CD4-positive, CD25-positive, alpha-beta regulatory T cell (primary cell): ENCODE measurements around the gene NBR1. TPM values are rescaled to one million over a fixed set of nuclear protein-coding genes. Genes with fewer than 3 reads are reported as not detected.
A peak's percentile ranks its signal among the peaks of the same experiment; 100 is the strongest.
"Not testable (repeated sequence)": the region's sequence is repeated elsewhere in the genome, so short reads cannot be mapped to it uniquely, and the experiment has no call there.

Experiments
- ATAC-seq, 2 donors: fragments of 150-1000 bp; cut with Tn5 transposase; one replicate each; pipeline ENCODE4 v1.10.0; 2021; ENCODE audit warnings: low read depth in 2 of 2, moderate number of reproducible peaks in 2 of 2, moderate library complexity in 1 of 2
- DNase-seq, 3 donors: peaks; one replicate each; pipeline versions ENCODE4 v3.0.0 to v3.0.0-alpha.2; 2012 to 2022; ENCODE audit warnings: mixed read lengths in 1 of 3
- H3K27ac ChIP-seq: one replicate; pipeline ENCODE4 v1.7.0; 2013; ENCODE audit warnings: mild to moderate bottlenecking, low read length; ENCODE audit not compliant: insufficient read depth, poor library complexity, severe bottlenecking
- H3K27me3 ChIP-seq: one replicate; pipeline ENCODE4 v1.7.0; 2013; ENCODE audit warnings: low read length; ENCODE audit not compliant: control insufficient read depth, insufficient read depth
- H3K36me3 ChIP-seq: one replicate; pipeline ENCODE4 v1.7.0; 2013; ENCODE audit warnings: mild to moderate bottlenecking, low read length, moderate library complexity; ENCODE audit not compliant: control insufficient read depth, insufficient read depth
- H3K4me1 ChIP-seq: 2 replicates; pipeline ENCODE4 v1.7.0; 2013; ENCODE audit warnings: mild to moderate bottlenecking, low read length; ENCODE audit not compliant: insufficient read depth, control insufficient read depth, poor library complexity, severe bottlenecking
- H3K4me3 ChIP-seq: one replicate; pipeline ENCODE4 v1.7.0; 2013; ENCODE audit warnings: low read depth, mild to moderate bottlenecking, low read length, moderate library complexity
- H3K9me3 ChIP-seq, 2 experiments: 1 replicate in 1 of 2; 2 replicates in 1 of 2; pipeline ENCODE4 v1.7.0; 2013; ENCODE audit warnings: low read length in 2 of 2, mild to moderate bottlenecking in 1 of 2, moderate library complexity in 1 of 2; ENCODE audit not compliant: control insufficient read depth in 2 of 2
- H3K27ac Mint-ChIP-seq, 3 donors: one replicate each; pipeline ENCODE4 v1.8.0; 2020 to 2022; ENCODE audit warnings: mild to moderate bottlenecking in 3 of 3, mixed read lengths in 3 of 3, moderate library complexity in 2 of 3
- H3K27me3 Mint-ChIP-seq: one replicate; pipeline ENCODE4 v1.8.0; 2022; ENCODE audit warnings: mild to moderate bottlenecking, mixed read lengths
- H3K36me3 Mint-ChIP-seq: one replicate; pipeline ENCODE4 v1.8.0; 2020; ENCODE audit warnings: mixed read lengths
- H3K4me1 Mint-ChIP-seq, 4 donors: one replicate each; pipeline ENCODE4 v1.8.0; 2020 to 2022; ENCODE audit warnings: mixed read lengths in 4 of 4, mild to moderate bottlenecking in 1 of 4
- H3K4me3 Mint-ChIP-seq, 4 donors: one replicate each; pipeline ENCODE4 v1.8.0; 2020 to 2022; ENCODE audit warnings: mild to moderate bottlenecking in 4 of 4, mixed read lengths in 4 of 4, moderate library complexity in 3 of 4
- H3K9me3 Mint-ChIP-seq, 7 donors: one replicate each; pipeline ENCODE4 v1.8.0; 2020 to 2022; ENCODE audit warnings: mixed read lengths in 7 of 7, mild to moderate bottlenecking in 3 of 7, moderate library complexity in 2 of 7
- polyA plus RNA-seq, 4 donors: library from polyadenylated mRNA; unstranded; fragments of 300-500 nt; fragmentation: Illumina TruSeq; gene quantifications; one replicate each; pipeline ENCODE4 v1.2.3, GENCODE V29; 2021
- total RNA-seq: library from RNA; stranded (reverse); gene quantifications from one replicate; pipeline ENCODE4 v1.2.3, GENCODE V29; 2022

NBR1 gene
- total and polyA plus RNA-seq, 5 donors from 2014 or later = 65.0 to 104 (median 94.6) TPM

- peak overlapping the region in 2 of 4 donors; percentile 35 for H3K4me3 Mint-ChIP-seq
- no peak for ATAC-seq
Measured at GRCh38 chr17:43217614-43218087, 46.6 kb downstream of the NBR1 start.

DNA sequence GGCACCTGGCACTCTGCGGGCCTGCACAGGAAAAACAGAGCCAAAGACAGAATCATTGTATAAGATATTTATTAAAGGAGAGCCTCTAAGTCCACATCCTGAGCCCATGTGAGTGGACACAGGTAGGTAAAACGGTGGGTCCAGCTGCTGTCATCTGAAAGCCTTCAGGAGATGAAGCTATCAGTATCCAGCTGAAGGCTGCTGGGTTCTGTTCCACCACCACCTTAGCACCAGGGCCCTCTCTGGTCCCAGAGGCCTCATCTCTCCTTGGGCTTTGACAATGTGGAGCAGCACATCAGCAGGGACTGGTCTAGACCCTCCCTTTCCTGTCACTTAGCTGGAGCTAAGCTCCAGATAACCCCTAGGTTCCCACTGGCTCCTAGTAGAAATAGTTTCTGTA lies 48.0 kb downstream of the NBR1 start:
- DNase-seq = no peak
- Mint-ChIP-seq H3K27me3 (no peaks in the 10 kb centered on the region), H3K36me3 (peaks cover 33% of the 10 kb centered on the region), H3K4me3 (no peak overlapping the region), H3K4me1 (peaks cover 0 to 22% (median 16%) of the 10 kb centered on the region in 4 donors), H3K27ac (no peak overlapping the region), H3K9me3 (no peaks in the 10 kb centered on the region)
- ATAC-seq = no peak
- H3K36me3 ChIP-seq = peaks cover 8% of the 10 kb centered on the region
- H3K27ac ChIP-seq = no peak overlapping the region
- H3K4me1 ChIP-seq = no peaks in the 10 kb centered on the region
- no peaks in the 10 kb centered on the region for H3K27me3 ChIP-seq
- H3K9me3 ChIP-seq = no peaks in the 10 kb centered on the region
- H3K4me3 ChIP-seq = no peak overlapping the region

More at GRCh38 chr17:43217614-43218087, 46.6 kb downstream of the NBR1 start:
- DNase-seq = peak in 1 of 3 donors; percentile 17
- Histone ChIP-seq H3K27ac (no peak overlapping the region), H3K36me3 (peaks cover 8% of the 10 kb centered on the region), H3K27me3 (no peaks in the 10 kb centered on the region), H3K9me3 (no peaks in the 10 kb centered on the region), H3K4me3 (no peak overlapping the region), H3K4me1 (peaks cover 8% of the 10 kb centered on the region)
- H3K27ac Mint-ChIP-seq = peak overlapping the region in 2 of 3 donors; percentile 8 to 15
- H3K4me1 Mint-ChIP-seq = peaks cover 3 to 35% (median 21%) of the 10 kb centered on the region in 4 donors
- no peaks in the 10 kb centered on the region for H3K27me3 Mint-ChIP-seq
- peaks cover 29% of the 10 kb centered on the region for H3K36me3 Mint-ChIP-seq
- no peaks in the 10 kb centered on the region for H3K9me3 Mint-ChIP-seq

- no peak for ATAC-seq
- no peak overlapping the region for H3K27ac ChIP-seq
- Mint-ChIP-seq H3K4me3 (no peak overlapping the region), H3K27ac (no peak overlapping the region), H3K27me3 (no peaks in the 10 kb centered on the region), H3K4me1 (peaks cover 0 to 22% (median 16%) of the 10 kb centered on the region in 4 donors), H3K36me3 (peaks cover 36% of the 10 kb centered on the region), H3K9me3 (no peaks in the 10 kb centered on the region)
- H3K4me1 ChIP-seq = no peaks in the 10 kb centered on the region
- no peak overlapping the region for H3K4me3 ChIP-seq
- H3K9me3 ChIP-seq = no peaks in the 10 kb centered on the region
- H3K36me3 ChIP-seq = peaks cover 8% of the 10 kb centered on the region
- H3K27me3 ChIP-seq = no peaks in the 10 kb centered on the region
- DNase-seq = no peak
Measured at GRCh38 chr17:43219746-43220380, 48.8 kb downstream of the NBR1 start.

- H3K4me1 Mint-ChIP-seq = peaks cover 0 to 21% (median 14%) of the 10 kb centered on the region in 4 donors
- H3K36me3 ChIP-seq = peaks cover 8% of the 10 kb centered on the region
- H3K9me3 Mint-ChIP-seq = no peaks in the 10 kb centered on the region
- H3K27me3 Mint-ChIP-seq = no peaks in the 10 kb centered on the region
- no peak overlapping the region for H3K27ac ChIP-seq
- DNase-seq = no peak
- no peaks in the 10 kb centered on the region for H3K9me3 ChIP-seq
- no peaks in the 10 kb centered on the region for H3K4me1 ChIP-seq
- no peak for ATAC-seq
- no peak overlapping the region for H3K4me3 ChIP-seq
- H3K27me3 ChIP-seq = no peaks in the 10 kb centered on the region
- peak overlapping the region in 1 of 3 donors; percentile 4 for H3K27ac Mint-ChIP-seq
- H3K36me3 Mint-ChIP-seq = peaks cover 32% of the 10 kb centered on the region
- H3K4me3 Mint-ChIP-seq = no peak overlapping the region
Measured at GRCh38 chr17:43220511-43221125, 49.6 kb downstream of the NBR1 start.

DNA sequence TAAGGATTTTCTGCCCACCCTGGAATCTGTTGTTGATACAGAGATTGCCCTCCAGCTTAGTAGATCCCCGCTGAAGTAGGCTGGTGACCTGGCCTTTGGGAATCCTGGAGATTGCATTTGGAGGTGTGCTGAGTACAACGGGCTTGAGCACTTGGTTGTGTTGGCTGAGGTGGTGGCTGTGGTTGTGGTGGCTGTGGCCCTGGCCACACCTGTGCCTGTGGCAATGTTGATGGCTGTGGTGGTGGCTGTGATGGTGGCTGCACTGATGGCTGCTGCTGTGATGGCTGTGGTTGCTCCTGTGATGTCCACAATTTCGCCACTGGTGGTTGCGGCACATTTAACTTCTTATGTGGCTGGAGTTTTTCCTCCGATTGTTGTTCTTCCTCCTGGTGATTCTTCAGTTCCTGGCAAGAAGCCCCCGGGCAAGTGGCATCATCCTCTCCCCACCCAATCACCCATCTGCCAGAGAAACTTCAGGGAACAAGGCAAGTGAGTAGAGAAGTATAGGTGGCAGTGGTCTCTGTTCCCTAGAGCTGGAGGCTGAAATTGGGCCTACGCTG lies 53.2 kb downstream of the NBR1 start:
- no peak for DNase-seq

GRCh38 chr17:43226393-43226792 lies 55.4 kb downstream of the NBR1 start:
- ATAC-seq (no peak), DNase-seq (no peak)
- Histone ChIP-seq H3K27me3 (no peaks in the 10 kb centered on the region), H3K4me3 (no peak overlapping the region), H3K27ac (no peak overlapping the region), H3K4me1 (no peaks in the 10 kb centered on the region), H3K36me3 (no peaks in the 10 kb centered on the region), H3K9me3 (no peaks in the 10 kb centered on the region)
- Mint-ChIP-seq H3K4me1 (peaks cover 0 to 2% (median 0%) of the 10 kb centered on the region in 4 donors), H3K9me3 (no peaks in the 10 kb centered on the region), H3K36me3 (peaks cover 7% of the 10 kb centered on the region), H3K4me3 (no peak overlapping the region), H3K27me3 (no peaks in the 10 kb centered on the region), H3K27ac (no peak overlapping the region)

More for the DNA sequence above, 53.2 kb downstream of the NBR1 start:
- Histone ChIP-seq H3K27ac (no peak overlapping the region), H3K27me3 (no peaks in the 10 kb centered on the region), H3K9me3 (no peaks in the 10 kb centered on the region), H3K4me3 (no peak overlapping the region), H3K4me1 (no peaks in the 10 kb centered on the region), H3K36me3 (no peaks in the 10 kb centered on the region)
- Mint-ChIP-seq H3K27ac (no peak overlapping the region), H3K27me3 (no peaks in the 10 kb centered on the region), H3K4me1 (peaks cover 0 to 7% (median 2%) of the 10 kb centered on the region in 4 donors), H3K4me3 (no peak overlapping the region), H3K36me3 (peaks cover 11% of the 10 kb centered on the region), H3K9me3 (no peaks in the 10 kb centered on the region)
- no peak for ATAC-seq

DNA sequence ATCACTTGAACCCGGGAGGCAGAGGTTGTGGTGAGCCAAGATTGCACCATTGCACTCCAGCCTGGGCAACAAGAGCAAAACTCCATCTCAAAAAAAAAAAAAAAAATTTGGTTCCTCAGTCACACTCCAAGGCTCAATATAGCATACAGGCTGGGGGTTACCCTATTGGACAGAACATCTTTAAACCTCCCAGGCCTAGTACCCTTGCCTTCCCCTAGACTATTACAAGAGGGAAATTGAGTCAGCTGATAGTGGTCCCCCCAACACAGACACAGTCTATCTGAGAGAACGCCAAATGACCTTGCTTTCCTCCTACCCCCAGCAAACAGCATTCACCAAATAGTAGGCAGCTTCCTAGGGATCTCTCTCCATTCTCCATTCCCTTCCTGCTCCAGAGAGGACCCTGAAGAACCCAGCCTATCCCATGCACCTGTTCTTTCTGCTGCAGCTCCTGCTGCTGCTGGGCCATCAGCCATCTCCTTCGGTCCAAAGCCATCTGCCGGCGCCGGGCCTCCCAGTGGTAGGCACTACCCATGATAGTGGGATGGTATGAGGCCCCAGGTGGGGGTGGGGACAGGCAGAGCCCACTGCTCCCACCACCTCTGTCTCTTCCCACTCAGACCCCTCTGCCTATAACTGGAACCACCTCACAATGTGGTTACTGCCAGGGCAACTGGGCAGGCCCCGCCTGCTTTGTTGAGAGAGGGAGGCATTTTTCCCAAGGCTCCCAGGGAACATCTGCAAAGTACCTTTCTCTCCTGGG lies 57.2 kb downstream of the NBR1 start, which contains the start of gene CCDC200:
Gene CCDC200 (minus strand): TSS at position 604 of the 763 bp plus-strand sequence. CDS start 69 bp downstream, at position 535.
- not testable (repeated sequence) for H3K4me3 ChIP-seq, H3K27me3 ChIP-seq, H3K36me3 ChIP-seq, H3K9me3 ChIP-seq, H3K27me3 Mint-ChIP-seq, H3K4me1 ChIP-seq, H3K4me3 Mint-ChIP-seq, H3K36me3 Mint-ChIP-seq, H3K9me3 Mint-ChIP-seq, ATAC-seq, H3K27ac Mint-ChIP-seq, DNase-seq, H3K4me1 Mint-ChIP-seq, H3K27ac ChIP-seq
